G401 (cell line): ENCODE measurements around the gene MASP2. TPM values are rescaled to one million over a fixed set of nuclear protein-coding genes. Genes with fewer than 3 reads are reported as not detected.
"Not testable (repeated sequence)": the region's sequence is repeated elsewhere in the genome, so short reads cannot be mapped to it uniquely, and the experiment has no call there.

Experiments
- DNase-seq: peaks from one replicate; pipeline ENCODE4 v3.0.0-alpha.2; 2015; ENCODE audit warnings: low spot score
- in situ Hi-C: cut with HindIII; loops from 2 replicates; pipeline ENCODE4 v1.10.0; 2016; ENCODE audit warnings: low sequenced_read_pairs, mixed read lengths
- total RNA-seq: library from RNA; depleted of rRNA; stranded (reverse); fragments of >200 nt; shearing (Covaris generic); gene quantifications from 2 replicates; pipeline ENCODE4 v1.2.3, GENCODE V29; 2014; rRNA removed

MASP2 gene
- total RNA-seq, result not detected in 2 replicates

DNA sequence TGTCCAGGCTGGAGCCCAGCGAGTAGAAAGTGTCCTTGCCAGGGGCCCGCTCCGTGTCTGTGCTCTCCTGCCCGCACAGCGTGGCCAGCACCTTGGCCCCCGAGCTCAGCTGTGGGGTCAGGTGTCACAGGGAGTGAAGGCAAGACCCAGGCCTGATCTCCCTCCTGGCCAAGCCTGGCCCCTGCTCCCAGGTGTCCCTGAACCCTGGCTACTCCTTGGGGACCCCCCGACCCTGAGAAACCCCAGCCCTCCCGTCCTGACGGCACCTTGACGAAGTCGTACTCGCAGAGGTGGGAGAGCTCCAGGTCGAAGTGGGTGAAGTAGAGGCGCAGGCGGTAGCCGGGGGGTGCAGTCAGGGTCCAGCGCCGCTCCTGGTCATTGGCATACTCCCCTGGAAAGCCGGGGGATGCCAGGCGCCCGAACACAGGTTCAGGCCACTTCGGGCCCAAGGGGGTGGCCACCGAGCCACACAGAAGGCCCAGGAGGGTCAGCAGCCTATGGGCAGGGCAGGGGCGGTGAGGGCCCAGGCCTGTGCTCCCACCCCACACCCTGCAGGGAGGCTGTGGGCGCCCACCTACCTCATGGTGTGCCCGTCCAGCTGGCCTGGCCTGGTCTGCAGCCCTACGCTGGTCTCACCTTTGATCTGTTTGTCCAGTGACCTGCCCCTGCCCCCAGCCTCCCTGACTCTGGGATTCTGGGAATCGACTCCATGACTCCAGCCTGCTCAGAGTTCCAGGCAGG lies at the start of gene MASP2:
TSS of gene MASP2 (minus strand) at position 615 of the 741 bp plus-strand sequence. CDS start at position 583, 32 bp downstream.
- in situ Hi-C loops, result no loop called here
- no peak for DNase-seq

DNA sequence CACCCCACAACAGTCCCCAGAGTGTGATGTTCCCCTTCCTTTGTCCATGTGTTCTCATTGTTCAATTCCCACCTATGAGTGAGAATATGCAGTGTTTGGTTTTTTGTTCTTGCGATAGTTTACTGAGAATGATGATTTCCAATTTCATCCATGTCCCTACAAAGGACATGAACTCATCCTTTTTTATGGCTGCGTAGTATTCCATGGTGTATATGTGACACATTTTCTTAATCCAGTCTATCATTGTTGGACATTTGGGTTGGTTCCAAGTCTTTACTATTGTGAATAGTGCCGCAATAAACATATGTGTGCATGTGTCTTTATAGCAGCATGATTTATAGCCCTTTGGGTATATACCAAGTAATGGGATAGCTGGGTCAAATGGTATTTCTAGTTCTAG lies 36.7 kb upstream of the MASP2 start:
- DNase-seq, in situ Hi-C loops: not testable (repeated sequence)

DNA sequence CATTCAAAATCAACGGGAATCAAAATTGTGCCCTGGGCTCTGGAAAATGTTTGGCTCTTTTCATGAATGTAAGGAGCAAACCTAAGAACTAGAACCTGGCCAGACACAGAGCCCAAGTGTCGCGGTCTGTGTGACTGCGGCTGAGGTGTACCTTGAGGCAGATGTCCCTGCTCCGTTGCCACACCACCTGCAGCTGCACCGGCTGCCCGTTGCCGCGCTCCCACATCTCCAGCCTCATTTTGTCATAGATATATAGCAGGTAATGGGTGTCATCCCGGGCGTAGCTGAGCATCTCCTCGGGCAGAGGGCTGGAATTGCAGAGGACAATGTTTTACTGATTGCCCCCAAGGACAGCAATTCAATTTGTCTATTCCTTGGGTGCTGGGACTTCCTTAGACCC lies 33.9 kb upstream of the MASP2 start:
- in situ Hi-C loops, result no loop called here
- no peak for DNase-seq

GRCh38 chr1:11078631-11079030 lies 31.6 kb upstream of the MASP2 start:
- in situ Hi-C loops, result no loop called here
- no peak for DNase-seq

- in situ Hi-C loops, DNase-seq: not testable (repeated sequence)
These were observed 26.4 kb upstream of the MASP2 start for GRCh38 chr1:11073398-11073797.

DNA sequence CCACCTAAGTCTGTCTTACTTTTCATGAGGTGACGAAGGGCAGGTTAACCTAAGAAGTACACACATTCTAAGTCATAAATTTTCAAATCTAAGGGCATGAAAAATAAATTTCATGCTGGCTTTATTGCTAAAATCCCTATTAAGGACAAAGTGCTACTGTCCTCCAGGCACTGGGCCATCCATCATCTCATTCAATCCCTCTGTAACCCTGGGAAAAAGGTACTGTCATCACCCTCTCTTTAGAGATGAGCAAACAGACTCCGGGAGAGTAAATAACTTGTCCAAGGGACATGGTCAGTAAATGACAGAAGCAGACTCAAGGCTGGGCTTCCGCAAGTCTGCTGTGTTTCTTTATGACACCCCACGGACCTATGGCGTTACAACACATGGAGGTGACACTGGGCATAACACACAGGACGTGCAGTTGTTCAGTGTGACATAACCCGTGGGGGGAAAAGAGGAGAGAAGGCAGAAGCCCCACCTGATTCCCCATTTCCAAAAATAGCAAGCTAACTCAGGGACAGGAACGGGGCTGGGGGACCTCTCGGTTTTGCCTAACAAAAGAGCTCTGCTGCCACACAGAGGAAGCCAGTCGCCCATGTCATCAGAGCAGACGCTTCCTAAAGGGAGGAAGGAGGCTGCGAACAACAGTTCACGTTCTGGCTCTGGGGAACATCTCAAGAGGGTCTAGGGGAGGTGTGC lies 25.3 kb upstream of the MASP2 start:
- DNase-seq, result no peak
- in situ Hi-C loops, result no loop called here

GRCh38 chr1:11071463-11072215 lies 24.6 kb upstream of the MASP2 start:
- in situ Hi-C loops, result no loop called here
- peak; percentile 40 for DNase-seq

DNA sequence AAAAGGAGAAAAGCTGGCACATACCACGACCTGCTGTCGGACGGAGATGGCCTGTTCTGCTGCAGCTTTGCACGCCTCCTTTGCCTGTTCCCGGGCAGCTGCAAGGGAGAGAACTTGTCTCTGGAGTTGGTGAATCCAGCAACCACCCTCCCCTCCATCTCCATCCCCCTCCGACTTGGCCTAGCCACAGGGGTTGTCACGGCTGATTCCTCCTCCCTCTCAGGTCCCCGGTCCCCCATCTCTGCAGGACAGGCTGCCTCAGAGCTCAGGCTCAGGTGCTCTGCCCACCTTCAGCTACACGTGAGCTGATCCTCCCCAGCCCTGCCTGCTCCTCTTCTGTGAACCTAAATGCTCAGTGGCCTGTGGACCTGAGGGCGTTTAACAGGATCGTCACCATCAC lies 23.8 kb upstream of the MASP2 start:
- in situ Hi-C loops, result no loop called here
- no peak for DNase-seq

DNA sequence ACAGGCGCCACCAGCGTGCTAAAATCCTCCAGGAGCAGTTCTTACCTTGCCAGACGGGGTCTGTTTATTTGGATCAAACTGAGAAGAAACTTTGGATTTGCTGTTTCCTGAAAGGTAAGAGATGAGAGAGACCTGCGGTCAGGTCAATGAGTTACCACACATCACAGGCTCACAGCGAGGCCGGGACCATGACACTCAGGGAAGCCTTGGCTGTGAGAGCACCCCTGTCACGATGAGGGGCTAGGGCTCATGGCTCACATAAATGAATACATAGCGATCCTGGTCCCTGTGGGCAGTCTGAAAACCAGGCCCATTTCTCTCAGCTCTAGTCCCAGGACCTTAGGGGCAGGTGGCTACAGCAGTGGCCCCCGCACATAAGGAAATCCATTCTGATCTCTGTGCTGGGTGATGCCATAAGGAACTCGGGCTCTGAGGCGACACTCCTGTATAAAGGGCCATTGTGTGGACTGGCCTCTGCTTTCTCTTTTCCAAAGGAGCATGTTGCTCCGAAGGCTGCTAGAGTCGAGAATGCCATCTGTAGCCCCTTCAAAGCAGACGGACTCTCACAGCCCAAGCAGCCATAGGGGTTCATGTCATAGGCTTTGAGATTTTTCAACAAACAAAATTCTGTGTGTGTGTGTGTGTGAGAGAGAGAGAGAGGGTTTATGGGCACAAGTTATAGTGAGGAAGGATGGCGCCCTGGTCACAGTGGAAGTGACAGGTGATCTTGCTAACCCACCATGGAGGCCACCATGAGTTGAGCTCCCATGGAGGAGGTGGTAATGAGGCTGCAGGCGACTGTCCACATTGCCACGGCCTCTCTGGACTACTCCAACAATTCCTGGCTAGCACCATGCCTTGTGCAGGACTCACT lies 21.8 kb upstream of the MASP2 start:
- no peak for DNase-seq
- in situ Hi-C loops, result no loop called here

GRCh38 chr1:11067716-11068599 lies 20.9 kb upstream of the MASP2 start:
- no peak for DNase-seq
- in situ Hi-C loops, result no loop called here

DNA sequence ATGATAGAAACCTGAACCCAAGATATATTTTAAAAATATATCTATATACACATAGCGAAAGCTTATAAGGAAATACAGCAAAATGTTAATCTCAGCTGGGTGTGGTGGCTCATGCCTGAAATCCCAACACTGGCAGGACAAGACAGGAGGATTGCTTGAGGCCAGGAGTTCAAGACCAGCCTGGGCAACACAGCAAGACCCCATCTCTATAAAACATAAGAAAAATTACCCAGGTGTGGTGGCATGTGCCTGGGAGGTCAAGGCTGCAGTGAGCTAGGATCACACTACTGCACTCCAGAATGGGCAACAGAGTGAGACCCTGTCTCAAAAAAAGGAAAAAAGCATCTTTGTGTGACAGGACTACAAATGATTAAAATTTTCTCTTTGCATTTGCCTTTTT lies 18.8 kb upstream of the MASP2 start:
- in situ Hi-C loops, result no loop called here
- DNase-seq, result no peak

DNA sequence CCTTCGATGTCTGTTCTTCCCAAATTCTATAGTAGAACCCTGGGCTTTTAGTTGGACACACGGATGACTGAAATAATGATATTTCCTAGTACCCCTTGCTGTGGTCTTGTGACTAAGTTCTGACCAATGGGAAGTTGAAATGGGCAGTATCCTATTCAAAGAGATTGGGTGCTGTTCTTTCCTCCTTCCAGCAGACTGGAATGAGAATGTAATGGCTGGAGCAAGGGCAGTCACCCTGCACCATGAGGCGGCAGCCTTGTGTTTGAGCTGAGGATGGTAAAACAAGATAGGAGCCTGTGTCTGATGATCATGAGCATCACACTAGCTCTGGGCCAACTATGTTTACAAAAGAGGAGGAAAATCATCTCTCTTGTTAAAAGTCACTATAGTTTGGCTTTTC lies 17.9 kb upstream of the MASP2 start:
- DNase-seq, result no peak
- in situ Hi-C loops, result no loop called here

- in situ Hi-C loops, DNase-seq: not testable (repeated sequence)
These were observed 17.0 kb upstream of the MASP2 start for GRCh38 chr1:11063937-11064537.

GRCh38 chr1:11062965-11063401 lies 15.9 kb upstream of the MASP2 start:
- DNase-seq, result no peak
- in situ Hi-C loops, result no loop called here

GRCh38 chr1:11061652-11062365 lies 14.8 kb upstream of the MASP2 start:
- DNase-seq, result no peak
- in situ Hi-C loops, result no loop called here

- DNase-seq, result peak; percentile 88
- in situ Hi-C loops, result no loop called here
These were observed 13.2 kb upstream of the MASP2 start, which contains the start of gene SRM for GRCh38 chr1:11059968-11060830. TSS of gene SRM (minus strand) at chr1:11060018. CDS start at chr1:11059943, 75 bp downstream.
